GM12891 (cell line): ENCODE measurements around the gene SIGLEC1.

Experiments
- POLR2A ChIP-seq: IDR thresholded peaks from 2 replicates; pipeline ENCODE4 v1.6.1; 2011; ENCODE audit warnings: low read depth, low read length, control low read depth
- POLR2AphosphoS5 ChIP-seq: IDR thresholded peaks from 2 replicates; pipeline ENCODE4 v1.6.1; 2011; ENCODE audit warnings: low read depth, low read length, control low read depth
- POU2F2 ChIP-seq: IDR thresholded peaks from 2 replicates; pipeline ENCODE4 v1.6.1; 2011; ENCODE audit warnings: low read depth, mild to moderate bottlenecking, control low read depth, low read length, moderate library complexity
- TAF1 ChIP-seq: IDR thresholded peaks from 2 replicates; pipeline ENCODE4 v1.6.1; 2011; ENCODE audit warnings: low read depth, low read length, control low read depth

GRCh38 chr20:3727401-3728021 is 15.1 kb upstream of the SIGLEC1 start:
- TF ChIP-seq POLR2A, result no peak
- no peak for TF ChIP-seq TAF1
- TF ChIP-seq POLR2AphosphoS5, result no peak
- TF ChIP-seq POU2F2, result no peak
